Testis (tissue), 3 donors: ENCODE measurements around the gene CXCR2. TPM values are rescaled to one million over a fixed set of nuclear protein-coding genes. Genes with fewer than 3 reads are reported as not detected.

Experiments
- DNase-seq: peaks from one replicate; pipeline ENCODE4 v3.0.0-alpha.2; 2019
- H3K27ac ChIP-seq, 2 donors: fragments of 200-600 bp; sonication (generic); one replicate each; pipeline ENCODE4 v1.5.1; 2019
- H3K27me3 ChIP-seq: fragments of 200-600 bp; sonication (generic); one replicate; pipeline ENCODE4 v1.5.1; 2019
- H3K36me3 ChIP-seq: fragments of 200-600 bp; sonication (generic); one replicate; pipeline ENCODE4 v1.5.1; 2017; ENCODE audit warnings: low read depth; ENCODE audit errors: missing control alignments
- H3K4me1 ChIP-seq: fragments of 200-600 bp; sonication (generic); one replicate; pipeline ENCODE4 v1.5.1; 2019
- H3K4me3 ChIP-seq, 2 donors: fragments of 200-600 bp; sonication (generic); one replicate each; pipeline ENCODE4 v1.5.1; 2017 to 2019
- H3K9me3 ChIP-seq: fragments of 200-600 bp; sonication (generic); one replicate; pipeline ENCODE4 v1.5.1; 2017
- CTCF ChIP-seq, 3 experiments: fragments of 450-650 bp in 2 of 3; fragments of 200-600 bp in 1 of 3; sonication (generic) in 1 of 3; IDR thresholded peaks; one replicate each; pipeline ENCODE4 v1.5.1; 2016 to 2019; ENCODE audit warnings: antibody characterized with exemption in 3 of 3, mild to moderate bottlenecking in 2 of 3, moderate library complexity in 1 of 3
- POLR2A ChIP-seq: fragments of 450-650 bp; IDR thresholded peaks from one replicate; pipeline ENCODE4 v1.6.1; 2017; ENCODE audit warnings: antibody characterized with exemption, mild to moderate bottlenecking, moderate library complexity
- WGBS, 2 donors: methylation state at CpG; one replicate each; pipeline ENCODE4 v1.1.5; 2018; 5-methylcytosine and 5-hydroxymethylcytosine counted together
- intact Hi-C: fragments of 100-400 bp; cut with DNase I; formaldehyde crosslinking; loops from one replicate; pipeline ENCODE4 v1.15.1; 2023; ENCODE audit warnings: low total_unique reads
- polyA plus RNA-seq: library from polyadenylated mRNA; stranded (reverse); fragments of 350-450 nt; fragmentation: Illumina TruSeq; extraction: RNeasy Lipid Tissue Mini Kit (QIAGEN cat#74804); gene quantifications from one replicate; pipeline ENCODE4 v1.2.3, GENCODE V29; 2014; ENCODE audit warnings: low read depth, low replicate concordance; ENCODE audit not compliant: insufficient read depth
- total RNA-seq, 2 donors: library from RNA; depleted of rRNA; stranded (reverse); fragments of >200 nt; gene quantifications; one replicate each; pipeline ENCODE4 v1.2.3, GENCODE V29; 2016

The CXCR2 gene
- total and polyA plus RNA-seq, 3 donors from 2014 or later = 0.12 to 0.45 TPM; not detected in 1

- H3K36me3 ChIP-seq = no peaks in the 10 kb centered on the region
- no peak overlapping the region for H3K4me3 ChIP-seq
- WGBS, 2 donors = 83 to 84% methylated on average over 4 of the region's 4 CpGs
- intact Hi-C loops = no loop called here
- H3K27me3 ChIP-seq = no peaks in the 10 kb centered on the region
- no peaks in the 10 kb centered on the region for H3K9me3 ChIP-seq
- DNase-seq = no peak
- H3K27ac ChIP-seq = no peak overlapping the region
- H3K4me1 ChIP-seq = no peaks in the 10 kb centered on the region
- TF ChIP-seq CTCF (IDR thresholded peaks at IDR 0.05) (no peak), POLR2A (no peak)
Measured at GRCh38 chr2:218123986-218124385, 1.8 kb upstream of the CXCR2 start.

- intact Hi-C loops = no loop called here
- WGBS, 2 donors = 57 to 67% methylated on average over 4 of the region's 4 CpGs
- no peak overlapping the region for H3K4me3 ChIP-seq
- no peaks in the 10 kb centered on the region for H3K36me3 ChIP-seq
- no peak overlapping the region for H3K27ac ChIP-seq
- H3K4me1 ChIP-seq = no peaks in the 10 kb centered on the region
- no peaks in the 10 kb centered on the region for H3K27me3 ChIP-seq
- H3K9me3 ChIP-seq = no peaks in the 10 kb centered on the region
- no peak for TF ChIP-seq CTCF (IDR thresholded peaks at IDR 0.05)
- no peak for TF ChIP-seq POLR2A
- no peak for DNase-seq
Measured at GRCh38 chr2:218125095-218125494, 733 bp upstream of the CXCR2 start.

GRCh38 chr2:218127929-218128455 is 2.2 kb downstream of the CXCR2 start:
- Histone ChIP-seq H3K9me3 (no peaks in the 10 kb centered on the region), H3K4me3 (no peak overlapping the region)

GRCh38 chr2:218128781-218129457 is 3.1 kb downstream of the CXCR2 start:
- 84 to 87% methylated on average over 6 of the region's 6 CpGs for WGBS, 2 donors
- Histone ChIP-seq H3K4me3 (no peak overlapping the region), H3K27ac (no peak overlapping the region), H3K4me1 (no peaks in the 10 kb centered on the region), H3K9me3 (no peaks in the 10 kb centered on the region), H3K36me3 (no peaks in the 10 kb centered on the region), H3K27me3 (no peaks in the 10 kb centered on the region)
- TF ChIP-seq POLR2A (no peak), CTCF (IDR thresholded peaks at IDR 0.05) (no peak)
- intact Hi-C loops = no loop called here
- no peak for DNase-seq

More at GRCh38 chr2:218127929-218128455, 2.2 kb downstream of the CXCR2 start:
- H3K27ac ChIP-seq = no peak overlapping the region
- TF ChIP-seq POLR2A = no peak
- TF ChIP-seq CTCF (IDR thresholded peaks at IDR 0.05) = no peak
- no peaks in the 10 kb centered on the region for H3K36me3 ChIP-seq
- no peaks in the 10 kb centered on the region for H3K27me3 ChIP-seq
- 83 to 95% methylated on average over 3 of the region's 3 CpGs for WGBS, 2 donors
- intact Hi-C loops = no loop called here
- DNase-seq = no peak
- H3K4me1 ChIP-seq = no peaks in the 10 kb centered on the region
